GM12878 (cell line): Measurements from ENCODE around the gene CHST4. TPM values are rescaled to one million over a fixed set of nuclear protein-coding genes. Genes with fewer than 3 reads are reported as not detected.

ENCODE experiments used
- ATAC-seq: fragments of 200-7000 bp; cut with Tn5 transposase; 3 replicates; pipeline ENCODE4 v1.9.1; 2020; ENCODE audit warnings: mild to moderate bottlenecking, moderate library complexity
- BruUV-seq: library from RNA; stranded (reverse); fragments of 400-500 nt; replicated peaks from 2 replicates; lab custom pipeline; 2021; lab: Mats Ljungman, UMichigan
- CTCF ChIA-PET: fragments of 300-600 bp; sonication (Branson Sonifier 250); formaldehyde crosslinking; extraction: SDS; loops from one replicate; lab custom pipeline; 2021; ENCODE audit warnings: inconsistent platforms; lab: Yijun Ruan, JAX
- POLR2A ChIA-PET: fragments of 350-600 bp; formaldehyde crosslinking; extraction: SDS; loops from one replicate; lab custom pipeline; 2021; ENCODE audit warnings: inconsistent platforms; lab: Charles Lee
- RAD21 ChIA-PET: fragments of 300-600 bp; sonication (Branson Sonifier 250); formaldehyde crosslinking; loops from one replicate; lab custom pipeline; 2023; ENCODE audit warnings: antibody characterized with exemption; ENCODE audit not compliant: unreplicated experiment; lab: Charles Lee
- SMC1A ChIA-PET: fragments of 300-600 bp; sonication (Branson Sonifier 250); formaldehyde crosslinking; loops from one replicate; lab custom pipeline; 2023; ENCODE audit not compliant: unreplicated experiment, uncharacterized antibody; lab: Charles Lee
- DNase-seq: peaks from one replicate; pipeline ENCODE4 v3.0.0-alpha.2; 2011; ENCODE audit warnings: low read depth, low spot score
- FAIRE-seq: peaks from 3 replicates; lab custom pipeline; 2011; peaks lifted over from hg19 to GRCh38; lab: Jason Lieb, UNC
- H2AFZ ChIP-seq: 2 replicates; pipeline ENCODE4 v1.6.0; 2011; ENCODE audit warnings: low read depth, low read length, control low read depth; ENCODE audit not compliant: control insufficient read depth
- H3K27ac ChIP-seq: 2 replicates; pipeline ENCODE4 v1.5.1; 2011; ENCODE audit warnings: control low read depth; ENCODE audit not compliant: control insufficient read depth, insufficient read depth
- H3K27me3 ChIP-seq, 2 experiments: replicated peaks in 1 of 2; 2 replicates each; pipeline versions ENCODE4 v1.6.0 to v1.6.1; 2011; ENCODE audit warnings: low read length in 1 of 2; ENCODE audit not compliant: control insufficient read depth in 2 of 2, insufficient read depth in 2 of 2
- H3K36me3 ChIP-seq, 2 experiments: 2 replicates each; pipeline ENCODE4 v1.5.1; 2011; ENCODE audit warnings: low read length in 1 of 2; ENCODE audit not compliant: control insufficient read depth in 2 of 2, insufficient read depth in 2 of 2
- H3K4me1 ChIP-seq: 2 replicates; pipeline ENCODE4 v1.6.1; 2011; ENCODE audit warnings: mild to moderate bottlenecking, low read length, moderate library complexity, mixed read lengths; ENCODE audit not compliant: control insufficient read depth, insufficient read depth
- H3K4me2 ChIP-seq: 2 replicates; pipeline ENCODE4 v1.6.0; 2011; ENCODE audit warnings: control low read depth; ENCODE audit not compliant: control insufficient read depth, insufficient read depth
- H3K4me3 ChIP-seq: fragments of 200-600 bp; sonication (generic); 2 replicates; pipeline ENCODE4 v1.5.1; 2016
- H3K79me2 ChIP-seq: 2 replicates; pipeline ENCODE4 v1.6.0; 2011; ENCODE audit warnings: low read length; ENCODE audit not compliant: control insufficient read depth, insufficient read depth
- H3K9ac ChIP-seq: 2 replicates; pipeline ENCODE4 v1.8.0; 2011; ENCODE audit warnings: low read length, control low read depth, mixed read lengths; ENCODE audit not compliant: control insufficient read depth, insufficient read depth
- H3K9me3 ChIP-seq: replicated peaks from 3 replicates; pipeline ENCODE4 v1.5.1; 2011; ENCODE audit warnings: mild to moderate bottlenecking, low read length; ENCODE audit not compliant: control insufficient read depth, insufficient read depth
- H4K20me1 ChIP-seq: 2 replicates; pipeline ENCODE4 v1.6.0; 2011; ENCODE audit not compliant: control insufficient read depth, insufficient read depth
- BMI1 ChIP-seq: fragments of 450-650 bp; IDR thresholded peaks from 2 replicates; pipeline ENCODE4 v1.6.1; 2016; ENCODE audit warnings: mild to moderate bottlenecking, moderate library complexity, borderline replicate concordance
- BRCA1 ChIP-seq: IDR thresholded peaks from 2 replicates; pipeline ENCODE4 v1.6.1; 2011; ENCODE audit warnings: low read depth, low read length, improper control_type of control experiment
- CREM ChIP-seq: IDR thresholded peaks from 2 replicates; pipeline ENCODE4 v1.6.1; 2014; ENCODE audit warnings: antibody characterized with exemption, low read depth
- PBX3 ChIP-seq: IDR thresholded peaks from 2 replicates; pipeline ENCODE4 v1.6.1; 2011; ENCODE audit warnings: mild to moderate bottlenecking, low read depth, low read length, moderate library complexity; ENCODE audit not compliant: insufficient replicate concordance
- ZSCAN29 ChIP-seq: fragments of 450-650 bp; IDR thresholded peaks from 2 replicates; pipeline ENCODE4 v1.6.1; 2017; ENCODE audit warnings: mild to moderate bottlenecking, moderate library complexity
- WGBS: methylation state at CpG from one replicate; pipeline ENCODE4 v1.1.6; 2016; ENCODE audit warnings: low lambda C conversion rate; ENCODE audit not compliant: insufficient replicate concordance, insufficient coverage; ENCODE audit errors: missing lambda C conversion rate; 5-methylcytosine and 5-hydroxymethylcytosine counted together
- in situ Hi-C: fragments of 300-500 bp; cut with MboI; formaldehyde crosslinking; loops from 9 replicates; pipeline ENCODE4 v1.14.3; 2018; ENCODE audit warnings: mixed read lengths
- intact Hi-C: fragments of 100-400 bp; cut with micrococcal nuclease; formaldehyde crosslinking; loops from one replicate; pipeline ENCODE4 v1.14.2; 2022; ENCODE audit not compliant: unreplicated experiment
- polyA plus RNA-seq, 11 experiments: library from polyadenylated mRNA; depleted of rRNA in 4 of 11; unstranded in 6 of 11; stranded (reverse) in 5 of 11; fragments of >200 nt; fragmentation: Nextera tagmentation in 4 of 11; fragmentation: Illumina TruSeq in 1 of 11; extraction: Ambion mirVana in 4 of 11; extraction: Trizol in 1 of 11; gene quantifications; 1 replicate in 1 of 11; 2 replicates in 10 of 11; pipeline versions ENCODE4 v1.2.1 to v1.2.3, GENCODE V29; 2011 to 2016; ENCODE audit warnings: inconsistent platforms in 2 of 11, missing spikeins in 2 of 11, low read depth in 1 of 11
- total RNA-seq, 4 experiments: library from RNA; depleted of rRNA in 3 of 4; stranded (reverse); fragments of >200 nt in 3 of 4; fragmentation: Illumina TruSeq in 1 of 4; extraction: Trizol in 1 of 4; gene quantifications; 2 replicates each; pipeline versions ENCODE4 v1.2.1 to v1.2.3, GENCODE V29; 2013 to 2021

The CHST4 gene
- total and polyA plus RNA-seq, 10 of the 15 experiments (the other 5 are each of a cell fraction or from before 2014, with no cell fraction given), result 0.10 to 1.7 (median 0.79) TPM

GRCh38 chr16:71532366-71532765 lies 6.1 kb downstream of the CHST4 start (continued):
- TF ChIP-seq BMI1, result no peak

GRCh38 chr16:71536752-71537499 lies 10.7 kb downstream of the CHST4 start:
- Histone ChIP-seq H2AFZ (no peak overlapping the region), H3K9ac (no peak overlapping the region), H3K9me3 (no peaks in the 10 kb centered on the region), H3K4me1 (0 out of 2 replicates have a peak, but pooled peaks cover 4% of the 10 kb centered on the region), H3K27ac (no peak overlapping the region), H3K79me2 (no peaks in the 10 kb centered on the region), H3K4me2 (no peak overlapping the region), H3K4me3 (no peak overlapping the region), H3K36me3 (no peaks in the 10 kb centered on the region), H4K20me1 (no peaks in the 10 kb centered on the region), H3K27me3 (no peaks in the 10 kb centered on the region)
- TF ChIP-seq PBX3, result no peak
- no peak for TF ChIP-seq CREM
- TF ChIP-seq BRCA1, result no peak
- no peak for TF ChIP-seq ZSCAN29
- DNase-seq, result no peak
- BruUV-seq, result no TSS peak
- ChIA-PET POLR2A (no interaction called here), SMC1A (interaction anchor here (0.6 to 4.5 kb wide), 4 partner anchors 16 to 123 kb away, joined by 4 to 52 read pairs (median 28); no protein-coding TSS in a partner anchor), CTCF (interaction anchor here (2.0 to 8.7 kb wide), 4 partner anchors 11 to 125 kb away, joined by 7 to 134 read pairs (median 19); partner anchors contain the start of gene CHST4), RAD21 (interaction anchor here (1.0 to 2.6 kb wide), 3 partner anchors 11 to 74 kb away, joined by 3 to 11 read pairs (median 4); partner anchors contain the start of gene CHST4)
- no peak for FAIRE-seq
- no peak for ATAC-seq
- intact Hi-C loops (loop anchor here (1.0 to 2.0 kb wide), 3 partner anchors 36 to 125 kb away; no protein-coding TSS in a partner anchor), in situ Hi-C loops (no loop called here)
- 69% methylated on average over 28 of the region's 28 CpGs for WGBS
